ENCODE data around the gene TNFSF15. TPM values are rescaled to one million over a fixed set of nuclear protein-coding genes. Genes with fewer than 3 reads are reported as not detected.

TNFSF15 gene
- total and polyA plus RNA-seq, 2 donors (not counting 3 experiments of a cell fraction or from before 2014, with no cell fraction given): 8.4 to 14.3 TPM

- Histone ChIP-seq H3K27me3 (ENCODE audit: control insufficient read depth in 2 of 2, insufficient read depth in 2 of 2, low read length in 2 of 2) (no peaks in the 10 kb centered on the region), H3K9me3 (replicated peaks; ENCODE audit: control insufficient read depth, insufficient read depth, low read length) (no peaks in the 10 kb centered on the region), H3K9ac (replicated peaks; ENCODE audit: extremely low read depth, insufficient read depth, low read length) (no peak overlapping the region), H3K4me3 (replicated peaks in 1 of 3; ENCODE audit: insufficient read depth in 1 of 3, low read depth in 1 of 3, low read length in 3 of 3) (no peak overlapping the region), H3K27ac (ENCODE audit: insufficient read depth, low read depth, low read length) (no peak overlapping the region), H2AFZ (ENCODE audit: low read depth, low read length) (no peak overlapping the region), H3K79me2 (ENCODE audit: control insufficient read depth, insufficient read depth, low read length) (no peaks in the 10 kb centered on the region), H3K36me3 (ENCODE audit: control insufficient read depth in 2 of 2, extremely low read depth in 1 of 2, insufficient read depth in 2 of 2, low read length in 2 of 2) (no peaks in the 10 kb centered on the region), H4K20me1 (replicated peaks; ENCODE audit: control insufficient read depth, extremely low read depth, insufficient read depth, low read length) (no peaks in the 10 kb centered on the region), H3K9me1 (replicated peaks; ENCODE audit: control insufficient read depth, extremely low read depth, insufficient read depth, low read length) (no peaks in the 10 kb centered on the region), H3K4me1 (ENCODE audit: control insufficient read depth, extremely low read depth, insufficient read depth, low read length) (no peaks in the 10 kb centered on the region), H3K4me2 (ENCODE audit: insufficient read depth, low read length) (no peak overlapping the region)
- FAIRE-seq: no peak
- POLR2A ChIA-PET: interaction anchor here (0.6 kb wide), 1 partner anchor 1019 kb away, joined by 5 read pairs; no protein-coding TSS in a partner anchor
- no peak for DNase-seq (ENCODE audit: low read depth, low spot score)
- CTCF ChIA-PET: interaction anchor here (1.5 to 1.6 kb wide), 2 partner anchors 9 to 20 kb away, joined by 3 to 4 read pairs; no protein-coding TSS in a partner anchor
- intact Hi-C loops (cut with micrococcal nuclease) (no loop called here), dilution Hi-C loops (cut with MboI; ENCODE audit: extremely low pct_ligation_motif_present, low sequenced_read_pairs) (no loop called here)
- TF ChIP-seq JUN (IDR thresholded peaks at IDR 0.05; ENCODE audit: borderline replicate concordance, insufficient read depth, insufficient read length, low read depth) (no peak), POLR2A (IDR thresholded peaks at IDR 0.05; ENCODE audit: low read depth, low read length) (no peak)
- no TSS peak for BruUV-seq (replicated peaks)
Observed at GRCh38 chr9:114823441-114823840, 17.6 kb upstream of the TNFSF15 start.

GRCh38 chr9:114822708-114823107 lies 16.9 kb upstream of the TNFSF15 start:
- intact Hi-C loops (cut with micrococcal nuclease) (no loop called here), dilution Hi-C loops (cut with MboI; ENCODE audit: extremely low pct_ligation_motif_present, low sequenced_read_pairs) (no loop called here)
- Histone ChIP-seq H3K9ac (replicated peaks; ENCODE audit: extremely low read depth, insufficient read depth, low read length) (no peak overlapping the region), H2AFZ (ENCODE audit: low read depth, low read length) (no peak overlapping the region), H3K4me1 (ENCODE audit: control insufficient read depth, extremely low read depth, insufficient read depth, low read length) (no peaks in the 10 kb centered on the region), H3K27ac (ENCODE audit: insufficient read depth, low read depth, low read length) (no peak overlapping the region), H3K36me3 (ENCODE audit: control insufficient read depth in 2 of 2, extremely low read depth in 1 of 2, insufficient read depth in 2 of 2, low read length in 2 of 2) (no peaks in the 10 kb centered on the region), H3K4me3 (replicated peaks in 1 of 3; ENCODE audit: insufficient read depth in 1 of 3, low read depth in 1 of 3, low read length in 3 of 3) (no peak overlapping the region), H3K27me3 (ENCODE audit: control insufficient read depth in 2 of 2, insufficient read depth in 2 of 2, low read length in 2 of 2) (no peaks in the 10 kb centered on the region), H3K4me2 (ENCODE audit: insufficient read depth, low read length) (no peak overlapping the region), H3K9me1 (replicated peaks; ENCODE audit: control insufficient read depth, extremely low read depth, insufficient read depth, low read length) (no peaks in the 10 kb centered on the region), H3K9me3 (replicated peaks; ENCODE audit: control insufficient read depth, insufficient read depth, low read length) (no peaks in the 10 kb centered on the region), H3K79me2 (ENCODE audit: control insufficient read depth, insufficient read depth, low read length) (no peaks in the 10 kb centered on the region), H4K20me1 (replicated peaks; ENCODE audit: control insufficient read depth, extremely low read depth, insufficient read depth, low read length) (no peaks in the 10 kb centered on the region)
- DNase-seq (ENCODE audit: low read depth, low spot score) (no peak), FAIRE-seq (no peak)
- POLR2A ChIA-PET: no interaction called here
- CTCF ChIA-PET: interaction anchor here (1.5 to 1.6 kb wide), 2 partner anchors 10 to 19 kb away, joined by 3 to 4 read pairs; no protein-coding TSS in a partner anchor
- TF ChIP-seq MAX (IDR thresholded peaks at IDR 0.05; ENCODE audit: insufficient read depth, insufficient read length) (no peak), GATA2 (IDR thresholded peaks at IDR 0.05; ENCODE audit: insufficient read depth, insufficient read length, low read depth, low read length) (no peak), POLR2A (IDR thresholded peaks at IDR 0.05; ENCODE audit: low read depth, low read length) (no peak), EZH2 (IDR thresholded peaks at IDR 0.05; ENCODE audit: borderline replicate concordance, low read depth, low read length, severe bottlenecking) (no peak), JUN (IDR thresholded peaks at IDR 0.05; ENCODE audit: borderline replicate concordance, insufficient read depth, insufficient read length, low read depth) (no peak), POLR2AphosphoS5 (IDR thresholded peaks at IDR 0.05; ENCODE audit: insufficient read depth, low read depth, low read length) (no peak), CTCF (IDR thresholded peaks at IDR 0.05; ENCODE audit: extremely low read depth in 1 of 2, insufficient read depth in 1 of 2, low read depth in 1 of 2, low read length in 2 of 2) (no peak)
- BruUV-seq (replicated peaks): no TSS peak
